Natural killer cell (primary cell): ENCODE measurements around the gene RNF144B. TPM values are rescaled to one million over a fixed set of nuclear protein-coding genes. Genes with fewer than 3 reads are reported as not detected.

Experiments
- ATAC-seq, 3 donors: fragments of 150-1000 bp in 2 of 3; fragments of 200-7000 bp in 1 of 3; cut with Tn5 transposase; 1 replicate in 1 of 3; 2 replicates in 2 of 3; pipeline ENCODE4 v1.10.0; 2021; ENCODE audit warnings: mild to moderate bottlenecking in 2 of 3, moderate library complexity in 2 of 3
- DNase-seq, 2 donors: peaks; one replicate each; pipeline versions ENCODE4 v3.0.0 to v3.0.0-alpha.2; 2013 to 2021; ENCODE audit warnings: mixed read lengths in 1 of 2
- H3K27ac ChIP-seq: one replicate; pipeline ENCODE4 v1.5.1; 2013; ENCODE audit warnings: mild to moderate bottlenecking, low read length
- H3K27me3 ChIP-seq: one replicate; pipeline ENCODE4 v1.6.1; 2013; ENCODE audit warnings: low read length; ENCODE audit not compliant: control insufficient read depth, insufficient read depth
- H3K36me3 ChIP-seq: one replicate; pipeline ENCODE4 v1.6.1; 2013; ENCODE audit warnings: low read length; ENCODE audit not compliant: control insufficient read depth, insufficient read depth
- H3K4me1 ChIP-seq: one replicate; pipeline ENCODE4 v1.6.1; 2013; ENCODE audit warnings: low read length; ENCODE audit not compliant: control insufficient read depth, insufficient read depth
- H3K4me3 ChIP-seq: one replicate; pipeline ENCODE4 v1.5.1; 2013; ENCODE audit warnings: low read length
- H3K9me3 ChIP-seq: one replicate; pipeline ENCODE4 v1.6.1; 2013; ENCODE audit warnings: low read length; ENCODE audit not compliant: control insufficient read depth, insufficient read depth
- H3K27ac Mint-ChIP-seq, 2 donors: one replicate each; pipeline ENCODE4 v1.8.0; 2022; ENCODE audit warnings: mild to moderate bottlenecking in 2 of 2, mixed read lengths in 2 of 2, moderate library complexity in 1 of 2
- H3K27me3 Mint-ChIP-seq, 2 donors: one replicate each; pipeline ENCODE4 v1.8.0; 2022; ENCODE audit warnings: low read depth in 2 of 2, mixed read lengths in 2 of 2
- H3K36me3 Mint-ChIP-seq: one replicate; pipeline ENCODE4 v1.8.0; 2022; ENCODE audit warnings: mixed read lengths
- H3K4me1 Mint-ChIP-seq, 2 donors: one replicate each; pipeline ENCODE4 v1.8.0; 2022; ENCODE audit warnings: mixed read lengths in 2 of 2
- H3K4me3 Mint-ChIP-seq: one replicate; pipeline ENCODE4 v1.8.0; 2022; ENCODE audit warnings: mild to moderate bottlenecking, moderate library complexity, mixed read lengths
- H3K9me3 Mint-ChIP-seq, 2 donors: one replicate each; pipeline ENCODE4 v1.8.0; 2022; ENCODE audit warnings: mixed read lengths in 2 of 2
- WGBS: methylation state at CpG from one replicate; pipeline ENCODE4 v1.1.7; 2013; ENCODE audit warnings: missing lambda C conversion rate; ENCODE audit not compliant: insufficient coverage; 5-methylcytosine and 5-hydroxymethylcytosine counted together
- intact Hi-C: fragments of 100-400 bp; cut with micrococcal nuclease; formaldehyde crosslinking; loops from one replicate; pipeline ENCODE4 v1.14.2; 2022
- total RNA-seq, 4 donors: library from RNA; stranded (reverse); fragments of 120-200 nt in 1 of 4; gene quantifications; one replicate each; pipeline versions ENCODE4 v1.2.3 to v1.2.4, GENCODE V29; 2013 to 2022
- TF ChIP-seq, protein P1 (sequence below): fragments of 200-600 bp; IDR thresholded peaks from one replicate; pipeline ENCODE4 v1.8.0; 2022; ENCODE audit warnings: antibody characterized with exemption

The RNF144B gene
- total RNA-seq, 3 donors from 2014 or later (not counting 1 experiment from before 2014, with no cell fraction given), result 3.3 to 10.5 (median 5.2) TPM

DNA sequence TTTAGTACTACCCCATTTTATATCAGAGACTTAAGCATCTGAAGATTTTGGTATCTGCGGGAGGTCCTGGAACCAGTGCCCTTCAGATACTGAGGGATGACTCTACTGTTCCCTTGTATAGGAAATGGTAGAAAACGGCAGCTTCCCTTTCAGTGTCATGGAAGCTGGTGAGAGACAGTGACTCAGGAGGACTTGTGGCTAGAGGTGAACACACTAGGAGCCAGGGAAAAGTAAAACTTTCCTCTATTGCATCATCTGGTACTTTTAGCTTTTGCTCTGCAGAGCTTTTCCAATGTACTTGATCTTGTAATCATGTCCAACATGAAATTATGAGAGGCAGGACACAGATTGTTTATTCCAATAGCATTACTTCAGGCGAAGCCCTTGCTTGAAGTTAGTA is 45.0 kb downstream of the RNF144B start:
- Mint-ChIP-seq H3K4me1 (no peaks in the 10 kb centered on the region), H3K27ac (no peak overlapping the region), H3K36me3 (no peaks in the 10 kb centered on the region), H3K27me3 (no peaks in the 10 kb centered on the region), H3K4me3 (no peak overlapping the region), H3K9me3 (no peaks in the 10 kb centered on the region)
- no peak for DNase-seq
- Histone ChIP-seq H3K27ac (no peak overlapping the region), H3K36me3 (no peaks in the 10 kb centered on the region), H3K9me3 (no peaks in the 10 kb centered on the region), H3K27me3 (no peaks in the 10 kb centered on the region), H3K4me3 (no peak overlapping the region), H3K4me1 (no peaks in the 10 kb centered on the region)
- intact Hi-C loops, result no loop called here
- TF ChIP-seq, protein P1, sequence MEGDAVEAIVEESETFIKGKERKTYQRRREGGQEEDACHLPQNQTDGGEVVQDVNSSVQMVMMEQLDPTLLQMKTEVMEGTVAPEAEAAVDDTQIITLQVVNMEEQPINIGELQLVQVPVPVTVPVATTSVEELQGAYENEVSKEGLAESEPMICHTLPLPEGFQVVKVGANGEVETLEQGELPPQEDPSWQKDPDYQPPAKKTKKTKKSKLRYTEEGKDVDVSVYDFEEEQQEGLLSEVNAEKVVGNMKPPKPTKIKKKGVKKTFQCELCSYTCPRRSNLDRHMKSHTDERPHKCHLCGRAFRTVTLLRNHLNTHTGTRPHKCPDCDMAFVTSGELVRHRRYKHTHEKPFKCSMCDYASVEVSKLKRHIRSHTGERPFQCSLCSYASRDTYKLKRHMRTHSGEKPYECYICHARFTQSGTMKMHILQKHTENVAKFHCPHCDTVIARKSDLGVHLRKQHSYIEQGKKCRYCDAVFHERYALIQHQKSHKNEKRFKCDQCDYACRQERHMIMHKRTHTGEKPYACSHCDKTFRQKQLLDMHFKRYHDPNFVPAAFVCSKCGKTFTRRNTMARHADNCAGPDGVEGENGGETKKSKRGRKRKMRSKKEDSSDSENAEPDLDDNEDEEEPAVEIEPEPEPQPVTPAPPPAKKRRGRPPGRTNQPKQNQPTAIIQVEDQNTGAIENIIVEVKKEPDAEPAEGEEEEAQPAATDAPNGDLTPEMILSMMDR, result no peak
- WGBS, result 73% methylated on average over 3 of the region's 3 CpGs
- no peak for ATAC-seq

DNA sequence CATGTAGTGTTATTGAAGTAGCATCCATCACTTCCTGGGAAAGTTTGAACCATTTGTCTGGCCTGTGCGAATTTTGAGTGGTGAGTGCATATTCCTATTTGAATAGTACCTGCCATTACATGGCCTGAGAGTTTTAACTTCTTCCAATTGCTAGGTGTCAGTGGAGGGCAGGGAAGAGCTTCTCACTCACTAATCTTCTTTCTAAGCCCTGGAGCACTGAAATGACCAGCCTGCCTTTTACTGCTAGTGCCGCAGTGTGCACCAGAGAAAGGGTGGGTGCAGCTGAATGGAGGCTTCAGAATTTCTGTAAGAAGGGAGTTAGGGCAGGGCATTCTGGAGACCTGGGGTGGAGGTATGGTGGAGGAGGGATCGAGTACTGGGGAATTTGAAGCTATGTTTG is 45.5 kb downstream of the RNF144B start:
- Histone ChIP-seq H3K4me3 (no peak overlapping the region), H3K27me3 (no peaks in the 10 kb centered on the region), H3K4me1 (no peaks in the 10 kb centered on the region), H3K9me3 (no peaks in the 10 kb centered on the region), H3K27ac (no peak overlapping the region), H3K36me3 (no peaks in the 10 kb centered on the region)
- Mint-ChIP-seq H3K36me3 (no peaks in the 10 kb centered on the region), H3K9me3 (no peaks in the 10 kb centered on the region), H3K27ac (no peak overlapping the region), H3K27me3 (no peaks in the 10 kb centered on the region), H3K4me1 (no peaks in the 10 kb centered on the region), H3K4me3 (no peak overlapping the region)
- TF ChIP-seq, protein P1, result no peak
- intact Hi-C loops, result no loop called here
- DNase-seq, result no peak
- 96% methylated on average over 3 of the region's 3 CpGs for WGBS
- no peak for ATAC-seq

DNA sequence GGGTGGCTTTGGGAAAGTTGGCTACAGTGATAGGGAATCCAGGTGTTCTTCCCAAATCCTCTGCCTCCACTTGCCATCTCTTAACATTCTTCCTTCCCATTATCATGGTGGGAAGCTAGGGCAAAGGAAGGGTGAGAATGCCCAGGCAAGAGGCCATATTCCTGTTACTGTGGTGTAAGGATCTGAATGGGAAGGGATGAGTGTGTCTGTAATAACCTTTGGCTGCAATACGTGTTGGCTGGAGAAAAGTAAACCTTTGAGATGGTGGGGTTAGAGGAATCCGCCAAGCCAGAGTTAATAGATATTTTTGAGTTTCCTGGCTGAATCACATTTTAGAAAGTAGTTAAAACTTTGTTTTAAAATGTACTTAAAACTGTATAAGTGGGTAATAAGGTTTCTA is 45.9 kb downstream of the RNF144B start:
- intact Hi-C loops, result no loop called here
- Mint-ChIP-seq H3K36me3 (no peaks in the 10 kb centered on the region), H3K4me1 (no peaks in the 10 kb centered on the region), H3K27ac (no peak overlapping the region), H3K9me3 (no peaks in the 10 kb centered on the region), H3K4me3 (no peak overlapping the region), H3K27me3 (no peaks in the 10 kb centered on the region)
- no peak for ATAC-seq
- DNase-seq, result no peak
- no peak overlapping the region for H3K4me3 ChIP-seq
- no peaks in the 10 kb centered on the region for H3K9me3 ChIP-seq
- H3K27ac ChIP-seq, result no peak overlapping the region
- TF ChIP-seq, protein P1, result no peak
- no peaks in the 10 kb centered on the region for H3K4me1 ChIP-seq
- WGBS, result 89% methylated on average over 2 of the region's 2 CpGs
- H3K36me3 ChIP-seq, result no peaks in the 10 kb centered on the region
- H3K27me3 ChIP-seq, result no peaks in the 10 kb centered on the region

DNA sequence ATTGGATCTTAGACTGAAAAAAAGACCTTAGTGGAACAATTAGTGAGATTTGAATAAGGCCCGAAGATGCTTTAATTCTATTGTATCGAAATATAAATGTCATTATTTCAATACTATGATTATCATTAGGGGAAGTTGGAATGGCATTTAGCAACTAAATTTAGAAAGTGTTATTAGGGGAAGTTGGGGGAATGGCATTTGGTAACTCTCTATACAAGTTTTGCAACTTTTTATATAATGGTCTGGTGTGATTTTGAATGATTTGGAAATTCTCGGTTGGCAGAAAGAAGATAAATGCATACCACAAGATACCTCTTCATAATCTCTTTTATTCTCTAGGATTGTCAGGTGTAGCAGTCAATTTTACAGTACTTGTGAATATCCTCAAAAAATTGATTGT is 49.2 kb downstream of the RNF144B start:
- Mint-ChIP-seq H3K9me3 (no peaks in the 10 kb centered on the region), H3K27me3 (no peaks in the 10 kb centered on the region), H3K4me1 (peaks cover 6 to 23% of the 10 kb centered on the region in 2 donors), H3K4me3 (no peak overlapping the region), H3K27ac (no peak overlapping the region), H3K36me3 (no peaks in the 10 kb centered on the region)
- H3K4me3 ChIP-seq, result no peak overlapping the region
- no CpG with 5 or more reads among the region's 3 CpGs for WGBS
- no peaks in the 10 kb centered on the region for H3K4me1 ChIP-seq
- H3K27ac ChIP-seq, result no peak overlapping the region
- H3K27me3 ChIP-seq, result no peaks in the 10 kb centered on the region
- no peaks in the 10 kb centered on the region for H3K36me3 ChIP-seq
- TF ChIP-seq, protein P1, result no peak
- ATAC-seq (no peak), DNase-seq (no peak)
- H3K9me3 ChIP-seq, result no peaks in the 10 kb centered on the region
- intact Hi-C loops, result no loop called here
